NCI-H146 treated with DMSO at 0.1 percent for 48 hours (cell line): ENCODE measurements around the gene YTHDC2.

Experiments used
- DNase-seq: peaks from one replicate; lab custom pipeline; 2025; ENCODE audit not compliant: unreplicated experiment; lab: John Stamatoyannopoulos, UW

Gene YTHDC2

DNA sequence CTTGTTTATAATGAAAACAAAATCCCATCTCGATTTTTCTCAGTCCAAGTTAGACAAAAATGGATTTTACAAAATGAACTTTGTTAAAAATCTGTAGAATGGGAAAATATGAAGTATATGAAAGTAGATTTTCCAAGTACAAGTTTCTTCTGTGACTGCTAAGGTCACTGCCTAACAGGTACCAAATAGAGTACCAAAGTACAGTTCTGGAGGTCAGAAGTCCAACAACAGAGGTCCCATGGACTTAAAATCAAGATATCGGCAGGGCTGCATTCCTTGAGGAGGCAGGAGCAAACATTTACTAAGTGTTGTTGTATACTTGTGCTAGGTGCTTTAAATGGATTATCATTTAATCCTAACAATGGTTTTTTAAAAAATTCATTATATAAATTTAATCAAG lies 5.9 kb downstream of the YTHDC2 start:
- no peak for DNase-seq

- DNase-seq = no peak
Observed at GRCh38 chr5:113520429-113520828, 6.9 kb downstream of the YTHDC2 start.

DNA sequence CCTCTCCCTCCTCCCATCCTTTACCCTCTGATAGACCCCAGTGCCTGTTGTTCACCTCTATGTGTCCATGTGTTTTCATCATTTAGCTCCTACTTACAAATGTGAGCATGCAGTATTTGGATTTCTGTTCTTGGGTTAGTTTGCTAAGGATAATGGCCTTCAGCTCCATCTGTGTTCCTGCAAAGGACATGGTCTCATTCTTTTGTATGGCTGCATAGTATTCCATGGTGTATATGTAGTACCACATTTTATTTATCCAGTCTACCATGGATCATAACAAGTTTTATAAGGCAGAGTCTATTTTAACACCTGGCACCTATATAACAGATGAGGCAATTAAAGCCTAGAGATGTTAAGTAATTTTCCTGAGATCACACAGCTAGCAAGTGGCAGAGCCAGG lies 7.4 kb downstream of the YTHDC2 start:
- no peak for DNase-seq

DNA sequence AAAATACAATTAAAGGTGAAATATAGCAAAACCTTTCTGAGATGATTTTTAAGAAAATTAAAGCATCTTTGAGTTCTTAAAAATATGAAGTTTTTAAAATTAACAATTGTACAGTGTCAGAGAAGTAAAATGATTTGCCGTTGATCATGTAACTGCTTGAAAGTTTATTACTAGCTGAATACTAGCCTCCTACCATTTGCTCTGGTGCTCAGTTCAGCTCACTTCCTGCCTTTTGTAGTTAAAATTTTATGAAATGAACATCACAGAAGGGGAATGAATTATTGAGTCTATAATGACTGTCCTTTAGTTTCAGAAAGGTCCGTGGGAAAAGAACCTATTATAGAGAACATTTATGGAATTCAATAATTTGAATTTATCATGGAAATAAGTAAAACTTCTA lies 9.7 kb downstream of the YTHDC2 start:
- DNase-seq = no peak

DNA sequence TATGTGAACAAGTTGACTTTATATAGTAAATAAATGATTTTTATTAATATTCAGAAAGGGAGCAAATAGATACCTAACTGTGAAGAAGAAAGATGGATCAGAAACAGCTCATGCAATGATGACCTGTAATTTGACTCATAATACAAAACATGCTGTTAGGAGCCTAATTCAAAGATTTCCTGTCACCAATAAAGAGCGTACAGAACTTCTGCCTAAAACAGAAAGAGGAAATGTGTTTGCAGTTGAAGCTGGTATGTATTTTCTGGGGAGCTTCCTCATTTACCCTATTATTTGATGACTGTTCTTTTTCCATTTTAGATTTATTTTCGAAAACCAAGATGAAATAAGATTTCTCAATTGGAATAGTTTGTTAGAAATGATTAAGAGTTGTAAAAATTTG lies 11.4 kb downstream of the YTHDC2 start:
- no peak for DNase-seq

- no peak for DNase-seq
Observed at GRCh38 chr5:113526421-113526820, 12.9 kb downstream of the YTHDC2 start.

GRCh38 chr5:113527746-113528145 lies 14.3 kb downstream of the YTHDC2 start:
- no peak for DNase-seq

DNA sequence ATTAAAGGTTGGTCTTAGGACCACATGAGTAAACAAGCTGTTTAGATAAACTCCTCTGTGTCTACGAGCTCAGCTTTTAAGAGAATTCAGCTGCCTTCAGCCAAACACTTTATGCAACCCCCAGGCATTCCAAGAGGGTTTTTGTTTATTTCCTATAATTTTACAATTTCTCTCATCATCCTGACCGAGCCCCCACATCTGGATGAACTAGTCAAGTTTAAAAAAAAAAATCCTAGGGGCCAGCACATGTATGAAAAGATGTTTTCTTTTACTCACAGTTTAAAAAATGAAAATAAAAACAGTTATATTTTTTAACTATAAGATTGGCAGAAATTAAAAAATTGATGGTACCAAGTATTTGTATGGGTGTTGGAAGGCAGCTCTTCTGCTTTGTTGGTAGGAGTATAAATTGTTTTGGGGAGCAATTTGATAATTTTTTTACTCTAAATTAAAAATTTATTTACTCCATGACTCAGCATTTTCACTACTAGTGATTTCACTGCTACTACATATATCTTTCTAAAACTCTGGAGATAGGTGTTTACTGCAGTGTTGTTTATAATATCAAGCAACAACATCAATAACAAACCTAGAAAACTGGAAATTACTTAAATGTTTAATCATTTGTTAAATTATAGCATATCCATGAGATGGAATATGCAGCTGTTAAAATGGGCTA lies 18.1 kb downstream of the YTHDC2 start:
- DNase-seq = no peak

DNA sequence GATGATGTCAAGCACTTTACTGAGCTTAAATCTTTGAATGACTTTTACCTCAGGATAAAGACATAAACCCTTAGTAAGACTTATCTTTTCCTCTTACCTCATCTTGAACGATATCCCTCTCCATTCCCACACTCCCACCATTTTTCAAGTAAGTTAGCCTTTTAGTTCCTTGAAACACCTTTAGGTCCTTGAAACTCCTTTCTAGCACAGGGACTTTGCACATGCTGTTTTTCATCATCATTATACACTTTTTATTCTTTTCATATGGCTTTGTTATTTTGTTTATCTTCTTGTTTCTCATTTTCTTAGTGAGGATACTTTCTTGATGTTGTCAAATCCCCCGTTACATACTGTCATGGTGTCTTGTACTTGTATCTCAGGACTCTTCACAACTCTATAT lies 24.8 kb downstream of the YTHDC2 start:
- DNase-seq = no peak

GRCh38 chr5:113546703-113547183 lies 33.2 kb downstream of the YTHDC2 start:
- DNase-seq = no peak

GRCh38 chr5:113548396-113548795 lies 34.9 kb downstream of the YTHDC2 start:
- no peak for DNase-seq

DNA sequence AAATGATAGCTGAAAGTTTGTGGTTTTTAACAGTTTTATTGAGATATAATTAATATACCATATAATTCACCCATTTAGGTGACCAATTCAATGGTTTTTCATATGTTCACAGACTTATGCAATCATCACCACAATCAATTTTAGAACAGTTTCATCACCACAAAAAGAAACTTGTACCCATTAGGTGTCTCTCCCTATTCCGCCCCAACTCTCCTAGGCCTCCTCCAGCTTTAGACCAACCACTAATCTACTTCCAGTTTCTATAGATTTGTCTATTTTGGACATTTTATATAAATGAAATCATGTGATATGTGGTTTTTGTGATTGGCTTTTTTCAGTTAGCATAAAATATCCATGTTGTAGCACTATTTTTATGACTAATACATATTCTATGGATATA lies 38.6 kb downstream of the YTHDC2 start:
- no peak for DNase-seq

GRCh38 chr5:113552620-113553019 lies 39.1 kb downstream of the YTHDC2 start:
- DNase-seq = no peak

- DNase-seq = no peak
Observed at GRCh38 chr5:113562828-113563400, 49.4 kb downstream of the YTHDC2 start.

DNA sequence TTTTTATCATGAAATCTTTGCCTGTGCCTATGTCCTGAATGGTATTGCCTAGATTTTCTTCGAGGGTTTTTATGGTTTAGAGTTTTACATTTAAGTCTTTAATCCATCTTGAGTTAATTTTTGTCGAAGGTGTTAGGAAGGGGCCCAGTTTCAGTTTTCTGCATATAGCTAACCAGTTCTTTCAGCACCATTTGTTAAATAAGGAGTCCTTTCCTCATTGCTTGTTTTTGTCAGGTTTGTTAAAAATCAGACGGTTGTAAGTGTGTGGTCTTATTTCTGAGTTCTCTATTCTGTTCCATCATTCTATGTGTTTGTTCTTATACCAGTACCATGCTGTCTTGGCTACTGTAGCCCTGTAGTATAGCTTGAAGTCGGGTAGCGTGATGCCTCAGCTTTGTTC lies 55.9 kb downstream of the YTHDC2 start:
- no peak for DNase-seq

GRCh38 chr5:113572716-113573115 lies 59.2 kb downstream of the YTHDC2 start:
- DNase-seq = no peak

GRCh38 chr5:113574417-113574816 lies 60.9 kb downstream of the YTHDC2 start:
- no peak for DNase-seq

GRCh38 chr5:113575074-113575473 lies 61.6 kb downstream of the YTHDC2 start:
- DNase-seq = no peak

DNA sequence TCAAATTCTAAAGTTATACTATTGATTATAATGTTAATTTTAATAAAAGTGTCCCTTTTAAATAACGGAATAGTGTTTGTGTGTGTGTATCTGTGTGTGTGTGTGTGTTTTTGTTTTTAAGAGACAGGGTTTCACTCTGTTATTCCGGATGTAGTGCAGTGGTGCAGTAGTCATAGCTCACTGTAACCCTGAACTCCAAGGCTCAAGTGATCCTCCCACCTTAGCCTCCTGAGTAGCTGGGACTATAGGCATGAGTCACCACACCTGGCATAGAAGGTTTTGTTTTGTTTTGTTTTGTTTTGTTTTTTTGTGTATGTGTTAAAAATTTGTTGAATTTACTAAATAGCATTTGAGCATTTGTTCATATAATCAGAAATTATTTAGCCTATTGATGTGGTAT lies 64.6 kb downstream of the YTHDC2 start:
- no peak for DNase-seq

- no peak for DNase-seq
Observed at GRCh38 chr5:113581388-113581787, 67.9 kb downstream of the YTHDC2 start.

- no peak for DNase-seq
Observed at GRCh38 chr5:113598150-113598549, 84.7 kb downstream of the YTHDC2 start.

DNA sequence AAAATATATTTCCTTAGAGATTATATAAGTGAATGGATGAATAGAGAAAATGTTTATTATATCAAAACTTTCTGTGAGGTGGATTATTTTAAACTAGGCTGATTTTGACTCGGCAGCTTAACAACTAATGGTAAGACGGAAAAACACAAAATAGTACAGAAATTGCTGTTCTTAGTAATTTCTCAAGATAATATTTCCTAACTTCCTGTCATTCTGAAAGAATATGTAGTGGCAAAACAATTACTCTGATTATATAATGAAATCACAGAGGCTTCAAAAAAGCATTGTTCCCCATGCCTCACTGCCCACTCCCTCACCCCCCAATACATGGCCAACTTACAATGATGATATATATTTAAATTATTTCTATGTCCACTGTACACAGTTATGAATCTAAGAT lies 85.4 kb downstream of the YTHDC2 start:
- no peak for DNase-seq
